ENCODE measurements around the gene NTF4.
"Not testable (repeated sequence)": the region's sequence is repeated elsewhere in the genome, so short reads cannot be mapped to it uniquely, and the experiment has no call there.

The NTF4 gene

DNA sequence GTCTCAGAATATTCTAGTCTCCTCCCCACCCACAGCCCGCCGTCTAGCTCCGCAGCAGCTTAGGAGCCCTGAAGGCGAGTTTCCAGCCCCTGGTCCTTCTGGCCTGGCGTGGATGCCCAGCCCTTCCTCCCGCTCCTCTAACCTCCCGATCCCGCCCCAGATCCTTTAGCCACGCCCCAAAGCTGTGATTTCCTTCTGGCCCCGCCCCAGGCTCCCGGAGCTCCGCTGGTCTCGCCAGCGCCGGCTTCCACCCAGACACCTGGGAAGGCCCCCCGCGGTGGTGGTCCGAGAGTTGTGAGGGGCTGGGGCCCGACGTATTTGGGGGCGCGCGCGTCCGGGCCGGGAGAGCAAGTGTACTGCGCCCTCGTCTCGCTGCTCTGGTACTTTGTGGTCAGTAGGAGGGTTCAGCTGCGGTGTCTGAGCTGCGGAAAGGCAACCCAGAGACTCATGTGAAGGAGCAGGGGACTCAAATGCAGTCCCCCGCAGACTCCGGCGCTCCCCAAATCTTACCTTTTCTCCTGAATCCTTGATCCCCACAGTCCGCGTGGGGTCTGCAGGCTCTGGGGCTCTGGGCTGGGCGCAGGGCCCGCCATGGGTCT, 6.9 kb downstream of the NTF4 start, which contains the start of gene CGB7:
TSS of gene CGB7 (minus strand) at position 114 of the 599 bp plus-strand sequence. CDS start 2,374 bp downstream, outside the sequence.
- no peak within 1 kb of the TSS for H3K4me3 ChIP-seq (ENCODE audit: low read depth, low read length)
- no peak for DNase-seq (ENCODE audit: low read depth)
- TF ChIP-seq, protein P1, sequence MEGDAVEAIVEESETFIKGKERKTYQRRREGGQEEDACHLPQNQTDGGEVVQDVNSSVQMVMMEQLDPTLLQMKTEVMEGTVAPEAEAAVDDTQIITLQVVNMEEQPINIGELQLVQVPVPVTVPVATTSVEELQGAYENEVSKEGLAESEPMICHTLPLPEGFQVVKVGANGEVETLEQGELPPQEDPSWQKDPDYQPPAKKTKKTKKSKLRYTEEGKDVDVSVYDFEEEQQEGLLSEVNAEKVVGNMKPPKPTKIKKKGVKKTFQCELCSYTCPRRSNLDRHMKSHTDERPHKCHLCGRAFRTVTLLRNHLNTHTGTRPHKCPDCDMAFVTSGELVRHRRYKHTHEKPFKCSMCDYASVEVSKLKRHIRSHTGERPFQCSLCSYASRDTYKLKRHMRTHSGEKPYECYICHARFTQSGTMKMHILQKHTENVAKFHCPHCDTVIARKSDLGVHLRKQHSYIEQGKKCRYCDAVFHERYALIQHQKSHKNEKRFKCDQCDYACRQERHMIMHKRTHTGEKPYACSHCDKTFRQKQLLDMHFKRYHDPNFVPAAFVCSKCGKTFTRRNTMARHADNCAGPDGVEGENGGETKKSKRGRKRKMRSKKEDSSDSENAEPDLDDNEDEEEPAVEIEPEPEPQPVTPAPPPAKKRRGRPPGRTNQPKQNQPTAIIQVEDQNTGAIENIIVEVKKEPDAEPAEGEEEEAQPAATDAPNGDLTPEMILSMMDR (IDR thresholded peaks at IDR 0.05; ENCODE audit: insufficient read depth, low read depth, low read length, missing control alignments) = no peak

DNA sequence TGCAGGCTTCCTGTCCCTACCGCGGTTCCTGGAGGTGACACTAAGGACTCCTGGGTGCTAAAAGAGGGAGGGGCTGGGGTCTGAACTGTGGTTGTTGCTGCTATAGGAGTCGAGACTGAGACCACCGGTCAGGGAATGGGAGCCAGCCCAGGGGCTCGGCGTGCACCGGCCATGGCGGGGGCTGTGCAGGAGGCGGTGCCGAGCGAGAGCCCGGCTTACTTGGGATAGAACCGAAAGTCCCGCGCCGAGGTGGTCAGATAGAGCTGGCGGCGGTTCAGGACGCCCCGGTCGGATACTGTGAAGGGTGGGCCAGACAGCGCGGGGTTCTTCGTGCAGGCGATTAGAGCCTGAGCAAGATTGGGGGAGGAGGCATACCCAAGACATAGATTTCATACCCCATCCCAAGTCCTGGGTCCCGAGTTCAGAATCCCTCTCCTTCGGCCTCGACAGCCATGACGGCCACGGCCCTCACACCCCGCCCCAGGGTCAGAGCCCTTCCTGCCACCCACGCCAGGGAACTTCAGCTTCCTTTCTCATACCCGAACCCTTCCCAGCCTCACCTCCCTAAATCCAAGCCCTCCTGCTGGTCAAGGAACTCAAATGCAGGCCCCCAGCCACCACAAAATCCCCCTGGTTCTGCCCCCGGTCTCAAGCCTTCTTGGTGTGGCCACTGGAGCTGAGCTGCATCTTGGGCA, 7.6 kb downstream of the NTF4 start:
- DNase-seq (ENCODE audit: low read depth); H3K4me3 ChIP-seq (ENCODE audit: low read depth, low read length): not testable (repeated sequence)

DNA sequence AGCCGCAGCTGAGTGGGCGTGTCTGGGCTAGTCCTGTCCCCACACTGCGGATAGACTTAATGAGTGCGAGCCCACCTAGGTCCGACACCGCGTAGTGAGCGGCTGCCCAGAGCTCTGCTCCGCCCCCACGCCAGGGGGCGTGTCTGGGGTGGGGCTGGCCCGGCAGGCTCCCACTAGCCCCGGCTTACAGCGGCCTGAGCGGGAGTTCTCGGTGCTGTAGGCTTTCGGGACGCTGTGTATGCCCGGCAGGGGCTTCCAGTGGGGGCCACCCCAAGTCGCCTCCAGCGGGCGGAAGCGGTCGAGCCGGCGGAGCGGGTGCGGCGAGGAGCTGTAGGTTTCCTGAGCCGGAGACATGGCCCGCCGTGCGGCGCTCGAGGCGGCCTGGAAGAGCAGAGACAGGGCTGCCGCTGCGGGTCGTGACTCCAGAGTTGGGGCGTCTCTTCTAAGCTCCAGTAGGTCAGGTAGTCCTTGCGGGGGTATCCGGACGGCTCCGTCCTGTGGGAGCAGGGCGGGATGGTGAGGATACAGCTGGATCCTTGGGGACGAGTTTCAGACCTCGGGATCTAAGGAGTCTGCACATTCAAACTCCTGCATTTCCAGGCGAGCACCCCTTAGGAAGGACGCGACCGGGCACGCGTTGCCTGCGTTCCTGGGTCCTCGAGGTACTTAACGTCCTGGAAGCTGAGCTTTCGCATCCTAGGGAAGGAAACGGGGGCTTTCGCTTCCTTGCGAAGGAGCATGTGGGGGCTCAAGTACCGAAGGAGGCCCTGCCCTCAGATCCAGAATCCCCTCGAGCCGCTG, 8.3 kb downstream of the NTF4 start:
- TF ChIP-seq, protein P1 (IDR thresholded peaks at IDR 0.05; ENCODE audit: insufficient read depth, low read depth, low read length, missing control alignments) = peak; percentile 13
- H3K4me3 ChIP-seq (ENCODE audit: low read depth, low read length) = peak overlapping the region; percentile 52
- peak; percentile 45 for DNase-seq (ENCODE audit: low read depth)

DNA sequence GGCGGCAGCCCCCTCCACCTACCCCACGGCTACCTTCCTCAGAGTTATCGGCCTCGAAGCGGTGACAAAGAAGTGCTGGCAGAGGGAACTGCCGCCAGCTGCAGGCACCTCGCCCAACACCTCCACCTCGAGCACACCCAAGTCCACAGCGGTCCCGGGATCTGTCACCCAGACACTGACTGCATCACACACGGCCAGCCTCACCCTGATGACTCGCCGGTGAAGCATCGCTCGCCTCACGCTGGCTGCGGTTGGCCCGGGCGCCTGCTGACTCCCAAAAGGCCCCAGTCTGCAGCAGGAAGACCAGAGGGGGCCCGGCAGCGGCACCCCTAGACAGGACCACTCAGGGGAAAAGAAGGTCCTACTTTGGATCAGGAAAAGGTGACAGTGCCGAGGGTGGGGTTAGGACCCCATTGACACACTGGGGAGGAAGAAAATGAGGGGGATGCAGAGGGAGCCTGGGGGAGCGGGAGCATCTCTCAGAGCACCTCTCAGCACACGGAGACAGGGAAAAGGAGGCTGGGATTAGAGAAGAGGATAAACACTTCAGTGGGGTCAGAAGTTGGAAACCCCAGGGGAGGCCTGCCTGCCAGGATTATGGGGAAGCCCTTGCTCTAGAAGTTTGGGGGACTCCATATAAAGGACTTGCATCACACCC, 14.1 kb downstream of the NTF4 start:
- DNase-seq (ENCODE audit: low read depth); H3K4me3 ChIP-seq (ENCODE audit: low read depth, low read length): not testable (repeated sequence)

DNA sequence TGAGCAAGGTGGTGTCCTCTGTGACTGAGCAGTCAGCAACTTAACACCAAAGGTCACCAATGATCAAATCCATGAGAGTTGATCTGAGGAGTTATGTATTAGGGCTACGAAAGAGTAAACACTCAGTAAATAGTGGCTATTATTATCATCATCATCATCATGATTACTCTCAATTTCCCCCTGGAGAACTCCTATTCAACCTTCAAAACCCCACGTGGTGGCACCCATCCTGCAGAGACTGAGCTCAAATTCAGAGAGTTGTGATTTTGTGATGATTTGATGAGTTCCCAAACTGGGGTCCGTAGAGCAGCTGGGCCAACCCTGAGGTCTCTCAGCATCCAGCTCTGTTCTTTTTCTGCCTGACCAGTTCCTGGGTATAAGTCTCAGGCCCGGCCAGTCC, 14.8 kb downstream of the NTF4 start:
- H3K4me3 ChIP-seq (ENCODE audit: low read depth, low read length); DNase-seq (ENCODE audit: low read depth): not testable (repeated sequence)

DNA sequence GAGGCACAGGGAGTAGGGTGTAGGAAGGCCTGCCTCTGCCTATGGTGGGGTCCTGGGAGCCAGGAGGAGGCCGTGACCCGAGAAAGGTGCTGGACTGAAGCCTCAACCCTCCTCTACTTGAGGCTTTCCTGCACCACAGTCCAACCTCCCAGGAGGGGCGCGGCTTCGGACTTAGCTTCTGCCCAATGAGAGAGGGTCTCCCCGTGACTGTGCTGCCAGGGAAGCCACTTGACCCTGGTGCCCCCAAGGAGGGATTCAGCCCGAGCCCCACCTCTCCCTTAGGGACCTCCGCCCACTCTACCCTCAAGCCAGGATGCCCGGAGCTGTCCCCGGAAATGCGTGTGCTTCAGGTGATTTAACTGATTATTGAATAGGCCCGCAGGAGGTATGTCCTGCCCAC, 15.6 kb downstream of the NTF4 start, which contains the start of gene CGB8:
TSS of gene CGB8 (minus strand) at position 101 of the 400 bp plus-strand sequence. CDS start 372 bp downstream, outside the sequence.
- not testable (repeated sequence) for DNase-seq (ENCODE audit: low read depth); H3K4me3 ChIP-seq (ENCODE audit: low read depth, low read length)

DNA sequence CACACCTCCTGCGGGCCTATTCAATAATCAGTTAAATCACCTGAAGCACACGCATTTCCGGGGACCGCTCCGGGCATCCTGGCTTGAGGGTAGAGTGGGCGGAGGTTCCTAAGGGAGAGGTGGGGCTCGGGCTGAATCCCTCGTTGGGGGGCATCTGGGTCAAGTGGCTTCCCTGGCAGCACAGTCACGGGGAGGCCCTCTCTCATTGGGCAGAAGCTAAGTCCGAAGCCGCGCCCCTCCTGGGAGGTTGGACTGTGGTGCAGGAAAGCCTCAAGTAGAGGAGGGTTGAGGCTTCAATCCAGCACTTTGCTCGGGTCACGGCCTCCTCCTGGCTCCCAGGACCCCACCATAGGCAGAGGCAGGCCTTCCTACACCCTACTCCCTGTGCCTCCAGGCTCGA, 21.1 kb downstream of the NTF4 start, which contains the start of gene CGB5:
TSS of gene CGB5 (plus strand) at position 301 of the 400 bp plus-strand sequence. CDS start 362 bp downstream, outside the sequence.
- not testable (repeated sequence) for DNase-seq (ENCODE audit: low read depth); H3K4me3 ChIP-seq (ENCODE audit: low read depth, low read length)

DNA sequence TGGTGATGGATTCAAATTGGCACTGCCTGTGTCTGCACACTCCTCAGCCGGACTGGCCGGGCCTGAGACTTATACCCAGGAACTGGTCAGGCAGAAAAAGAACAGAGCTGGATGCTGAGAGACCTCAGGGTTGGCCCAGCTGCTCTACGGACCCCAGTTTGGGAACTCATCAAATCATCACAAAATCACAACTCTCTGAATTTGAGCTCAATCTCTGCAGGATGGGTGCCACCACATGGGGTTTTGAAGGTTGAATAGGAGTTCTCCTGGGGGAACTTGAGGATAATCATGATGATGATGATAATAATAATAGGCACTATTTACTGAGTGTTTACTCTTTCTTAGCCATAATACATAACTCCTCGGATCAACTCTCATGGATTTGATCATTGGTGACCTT, 22.0 kb downstream of the NTF4 start:
- H3K4me3 ChIP-seq (ENCODE audit: low read depth, low read length); DNase-seq (ENCODE audit: low read depth): not testable (repeated sequence)

DNA sequence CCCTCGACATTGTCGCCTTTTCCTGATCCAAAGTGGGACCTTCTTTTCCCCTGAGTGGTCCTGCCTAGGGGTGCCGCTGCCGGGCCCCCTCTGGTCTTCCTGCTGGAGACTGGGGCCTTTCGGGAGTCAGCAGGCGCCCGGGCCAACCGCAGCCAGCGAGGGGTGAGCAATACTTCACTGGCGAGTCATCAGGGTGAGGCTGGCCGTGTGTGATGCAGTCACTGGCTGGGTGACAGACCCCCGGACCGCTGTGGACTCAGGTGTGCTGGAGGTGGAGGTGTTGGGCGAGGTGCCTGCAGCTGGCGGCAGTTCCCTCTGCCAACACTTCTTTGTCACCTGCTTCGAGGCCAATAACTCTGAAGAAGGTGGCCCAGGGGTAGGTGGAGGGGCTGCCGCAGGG, 22.4 kb downstream of the NTF4 start:
- TF ChIP-seq, protein P1 (IDR thresholded peaks at IDR 0.05; ENCODE audit: insufficient read depth, low read depth, low read length, missing control alignments) = no peak
- H3K4me3 ChIP-seq (ENCODE audit: low read depth, low read length) = no peak overlapping the region
- no peak for DNase-seq (ENCODE audit: low read depth)

DNA sequence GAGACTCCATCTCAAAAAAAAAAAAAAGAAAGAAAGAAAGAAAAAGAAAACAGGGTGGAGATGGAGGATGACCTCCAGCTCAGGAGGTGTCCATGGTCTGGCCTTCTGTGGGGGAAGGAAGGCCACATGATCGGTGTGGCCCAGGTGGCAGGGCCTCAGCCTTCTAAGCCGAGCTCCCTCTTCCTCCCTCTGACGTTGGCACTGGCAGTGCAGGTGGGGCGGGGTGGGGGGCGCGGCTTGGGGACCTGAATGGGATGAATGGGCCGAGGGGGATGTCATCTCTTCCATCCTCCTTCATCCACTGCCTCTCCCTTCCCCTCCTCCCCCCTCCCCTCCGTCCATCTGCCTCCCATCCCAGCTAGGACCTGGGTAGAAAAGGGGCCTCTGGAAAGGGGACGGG, 24.9 kb downstream of the NTF4 start:
- not testable (repeated sequence) for H3K4me3 ChIP-seq (ENCODE audit: low read depth, low read length); DNase-seq (ENCODE audit: low read depth)

DNA sequence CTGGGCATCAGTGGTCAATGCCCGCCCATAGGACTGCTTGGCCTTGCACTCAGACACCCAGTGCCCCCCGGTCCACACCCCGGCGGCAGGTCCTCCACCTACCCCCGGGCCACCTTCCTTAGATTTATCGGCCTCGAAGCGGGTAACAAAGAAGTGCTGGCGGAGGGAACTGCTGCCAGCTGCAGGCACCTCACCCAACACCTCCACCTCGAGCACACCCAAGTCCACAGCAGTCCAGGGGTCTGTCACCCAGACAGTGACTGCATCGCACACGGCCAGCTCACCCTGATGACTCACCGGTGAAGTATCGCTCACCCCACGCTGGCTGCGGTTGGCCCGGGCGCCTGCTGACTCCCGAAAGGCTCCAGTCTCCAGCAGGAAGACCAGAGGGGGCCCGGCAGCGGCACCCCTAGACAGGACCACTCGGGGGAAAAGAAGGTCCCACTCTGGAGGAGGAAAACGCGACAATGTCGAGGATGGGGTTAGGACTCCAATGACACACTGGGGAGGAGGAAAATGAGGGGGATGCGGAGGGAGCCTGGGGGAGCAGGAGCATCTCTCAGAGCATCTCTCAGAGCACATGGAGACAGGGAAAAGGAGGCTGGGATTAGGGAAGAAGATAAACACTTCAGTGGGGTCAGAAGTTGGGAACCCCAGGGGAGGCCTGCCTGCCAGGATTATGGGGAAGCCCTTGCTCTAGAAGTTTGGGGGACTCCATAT, 25.9 kb downstream of the NTF4 start:
- DNase-seq (ENCODE audit: low read depth); H3K4me3 ChIP-seq (ENCODE audit: low read depth, low read length): not testable (repeated sequence)

DNA sequence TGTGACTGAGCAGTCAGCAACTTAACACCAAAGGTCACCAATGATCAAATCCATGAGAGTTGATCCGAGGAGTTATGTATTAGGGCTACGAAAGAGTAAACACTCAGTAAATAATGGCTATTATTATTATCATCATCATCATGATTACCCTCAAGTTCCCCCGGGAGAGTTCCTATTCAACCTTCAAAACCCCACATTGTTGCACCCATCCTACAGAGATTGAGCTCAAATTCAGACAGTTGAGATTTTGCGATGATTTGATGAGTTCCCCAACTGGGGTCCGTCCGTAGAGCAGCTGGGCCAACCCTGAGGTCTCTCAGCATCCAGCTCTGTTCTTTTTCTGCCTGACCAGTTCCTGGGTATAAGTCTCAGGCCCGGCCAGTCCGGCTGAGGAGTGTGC, 26.5 kb downstream of the NTF4 start:
- DNase-seq (ENCODE audit: low read depth); H3K4me3 ChIP-seq (ENCODE audit: low read depth, low read length): not testable (repeated sequence)

All from GM12865 (cell line).